Measurements from ENCODE around the gene NECAB3.
"Not testable (repeated sequence)": the region's sequence is repeated elsewhere in the genome, so short reads cannot be mapped to it uniquely, and the experiment has no call there.

Gene NECAB3

GRCh38 chr20:33704197-33704924, 30.1 kb upstream of the NECAB3 start:
- peaks cover 0 to 3% of the 10 kb centered on the region in 2 donors for H3K4me1 Mint-ChIP-seq
- ATAC-seq (replicated peaks): no peak
- no peak overlapping the region for H3K27ac Mint-ChIP-seq
- no peak overlapping the region for H3K4me3 Mint-ChIP-seq
- H3K27me3 Mint-ChIP-seq: no peaks in the 10 kb centered on the region
- peaks cover 5 to 11% of the 10 kb centered on the region in 2 donors for H3K36me3 Mint-ChIP-seq
- peaks cover 0 to 1% of the 10 kb centered on the region in 2 donors for H3K9me3 Mint-ChIP-seq
- DNase-seq: no peak

- Mint-ChIP-seq H3K9me3 (peaks cover 0 to 1% of the 10 kb centered on the region in 2 donors), H3K27me3 (no peaks in the 10 kb centered on the region), H3K4me1 (no peaks in the 10 kb centered on the region), H3K4me3 (no peak overlapping the region), H3K27ac (no peak overlapping the region), H3K36me3 (peaks cover 5 to 11% of the 10 kb centered on the region in 2 donors)
- DNase-seq (no peak), ATAC-seq (replicated peaks) (no peak)
Observed at GRCh38 chr20:33703498-33704137, 29.4 kb upstream of the NECAB3 start.

- DNase-seq: no peak
- no peaks in the 10 kb centered on the region for H3K4me1 Mint-ChIP-seq
- H3K9me3 Mint-ChIP-seq: peaks cover 0 to 3% of the 10 kb centered on the region in 2 donors
- no peaks in the 10 kb centered on the region for H3K27me3 Mint-ChIP-seq
- H3K27ac Mint-ChIP-seq: no peak overlapping the region
- no peak overlapping the region for H3K4me3 Mint-ChIP-seq
- no peak for ATAC-seq (replicated peaks)
- H3K36me3 Mint-ChIP-seq: peaks cover 5 to 14% of the 10 kb centered on the region in 2 donors
Observed at GRCh38 chr20:33702861-33703260, 28.6 kb upstream of the NECAB3 start.

GRCh38 chr20:33701629-33702450, 27.6 kb upstream of the NECAB3 start:
- H3K4me1 Mint-ChIP-seq: no peaks in the 10 kb centered on the region
- peaks cover 0 to 3% of the 10 kb centered on the region in 2 donors for H3K9me3 Mint-ChIP-seq
- H3K36me3 Mint-ChIP-seq: peaks cover 2 to 8% of the 10 kb centered on the region in 2 donors
- DNase-seq (no peak), ATAC-seq (replicated peaks) (no peak)
- no peak overlapping the region for H3K27ac Mint-ChIP-seq
- no peak overlapping the region for H3K4me3 Mint-ChIP-seq
- H3K27me3 Mint-ChIP-seq: no peaks in the 10 kb centered on the region

GRCh38 chr20:33700696-33701441, 26.6 kb upstream of the NECAB3 start:
- DNase-seq; ATAC-seq (replicated peaks); H3K27me3 Mint-ChIP-seq; H3K4me3 Mint-ChIP-seq; H3K4me1 Mint-ChIP-seq; H3K27ac Mint-ChIP-seq; H3K36me3 Mint-ChIP-seq; H3K9me3 Mint-ChIP-seq: not testable (repeated sequence)

- H3K4me1 Mint-ChIP-seq; DNase-seq; H3K9me3 Mint-ChIP-seq; H3K27me3 Mint-ChIP-seq; H3K27ac Mint-ChIP-seq; H3K4me3 Mint-ChIP-seq; ATAC-seq (replicated peaks); H3K36me3 Mint-ChIP-seq: not testable (repeated sequence)
Observed at GRCh38 chr20:33698966-33699365, 24.7 kb upstream of the NECAB3 start.

- Mint-ChIP-seq H3K4me1 (no peaks in the 10 kb centered on the region), H3K9me3 (peaks cover 0 to 3% of the 10 kb centered on the region in 2 donors), H3K4me3 (no peak overlapping the region), H3K27ac (no peak overlapping the region), H3K36me3 (peaks cover 2 to 8% of the 10 kb centered on the region in 2 donors), H3K27me3 (no peaks in the 10 kb centered on the region)
- DNase-seq (no peak), ATAC-seq (replicated peaks) (no peak)
Observed at GRCh38 chr20:33697129-33697528, 22.9 kb upstream of the NECAB3 start.

GRCh38 chr20:33696448-33696847, 22.2 kb upstream of the NECAB3 start:
- Mint-ChIP-seq H3K27ac (no peak overlapping the region), H3K9me3 (peaks cover 0 to 3% of the 10 kb centered on the region in 2 donors), H3K27me3 (no peaks in the 10 kb centered on the region), H3K36me3 (peaks cover 2 to 8% of the 10 kb centered on the region in 2 donors), H3K4me3 (no peak overlapping the region), H3K4me1 (no peaks in the 10 kb centered on the region)
- DNase-seq: no peak
- no peak for ATAC-seq (replicated peaks)

- no peak overlapping the region for H3K27ac Mint-ChIP-seq
Observed at GRCh38 chr20:33694639-33695012, 20.4 kb upstream of the NECAB3 start.

GRCh38 chr20:33693741-33694638, 19.8 kb upstream of the NECAB3 start:
- H3K36me3 Mint-ChIP-seq: peaks cover 0 to 3% of the 10 kb centered on the region in 2 donors
- H3K4me3 Mint-ChIP-seq: no peak overlapping the region
- no peak overlapping the region for H3K27ac Mint-ChIP-seq
- peaks cover 3 to 4% of the 10 kb centered on the region in 2 donors for H3K4me1 Mint-ChIP-seq
- ATAC-seq (replicated peaks) (no peak), DNase-seq (no peak)
- H3K9me3 Mint-ChIP-seq: peaks cover 0 to 2% of the 10 kb centered on the region in 2 donors
- H3K27me3 Mint-ChIP-seq: no peaks in the 10 kb centered on the region

More at GRCh38 chr20:33694639-33695012, 20.4 kb upstream of the NECAB3 start:
- H3K27me3 Mint-ChIP-seq: no peaks in the 10 kb centered on the region
- H3K9me3 Mint-ChIP-seq: peaks cover 0 to 2% of the 10 kb centered on the region in 2 donors
- ATAC-seq (replicated peaks): no peak
- H3K4me1 Mint-ChIP-seq: peaks cover 3 to 4% of the 10 kb centered on the region in 2 donors
- no peak for DNase-seq
- no peak overlapping the region for H3K4me3 Mint-ChIP-seq
- peaks cover 0 to 3% of the 10 kb centered on the region in 2 donors for H3K36me3 Mint-ChIP-seq

GRCh38 chr20:33693289-33693688, 19.1 kb upstream of the NECAB3 start:
- DNase-seq: no peak
- H3K27me3 Mint-ChIP-seq: no peaks in the 10 kb centered on the region
- ATAC-seq (replicated peaks): no peak
- no peaks in the 10 kb centered on the region for H3K9me3 Mint-ChIP-seq
- peaks cover 0 to under 1% of the 10 kb centered on the region in 2 donors for H3K36me3 Mint-ChIP-seq
- H3K4me3 Mint-ChIP-seq: no peak overlapping the region
- H3K27ac Mint-ChIP-seq: no peak overlapping the region
- H3K4me1 Mint-ChIP-seq: peaks cover 6 to 10% of the 10 kb centered on the region in 2 donors

GRCh38 chr20:33689973-33690372, 15.7 kb upstream of the NECAB3 start:
- H3K4me1 Mint-ChIP-seq: peaks cover 18 to 37% of the 10 kb centered on the region in 2 donors
- ATAC-seq (replicated peaks) (no peak), DNase-seq (no peak)
- H3K27me3 Mint-ChIP-seq: no peaks in the 10 kb centered on the region
- H3K36me3 Mint-ChIP-seq: peaks cover under 1 to 5% of the 10 kb centered on the region in 2 donors
- H3K9me3 Mint-ChIP-seq: no peaks in the 10 kb centered on the region
- H3K27ac Mint-ChIP-seq: no peak overlapping the region
- H3K4me3 Mint-ChIP-seq: no peak overlapping the region

GRCh38 chr20:33689493-33689892, 15.3 kb upstream of the NECAB3 start:
- no peak overlapping the region for H3K4me3 Mint-ChIP-seq

More at GRCh38 chr20:33689493-33689892, 15.3 kb upstream of the NECAB3 start:
- peaks cover 22 to 41% of the 10 kb centered on the region in 2 donors for H3K4me1 Mint-ChIP-seq
- no peaks in the 10 kb centered on the region for H3K9me3 Mint-ChIP-seq
- ATAC-seq (replicated peaks) (no peak), DNase-seq (no peak)
- H3K27me3 Mint-ChIP-seq: no peaks in the 10 kb centered on the region
- H3K27ac Mint-ChIP-seq: no peak overlapping the region
- H3K36me3 Mint-ChIP-seq: peaks cover 4 to 7% of the 10 kb centered on the region in 2 donors

All from stimulated activated naive B cell treated with anti-CD40 and anti-IgM and Interleukin-4, amounts not matched to agents 10 μg/mL and 1 μg/mL and 100 μg/mL, for 72 hours (primary cell).